H9 (cell line): ENCODE results near the gene EPB41L1. TPM values are rescaled to one million over a fixed set of nuclear protein-coding genes. Genes with fewer than 3 reads are reported as not detected.

Experiments
- DNase-seq: peaks from one replicate; pipeline ENCODE4 v3.0.0-alpha.2; 2017
- H2AFZ ChIP-seq: one replicate; pipeline ENCODE4 v1.6.1; 2013; ENCODE audit warnings: mild to moderate bottlenecking, low read length, control low read depth, moderate library complexity
- H2AK5ac ChIP-seq: 2 replicates; pipeline ENCODE4 v1.6.1; 2013; ENCODE audit warnings: low read length, control low read depth, mixed read lengths; ENCODE audit not compliant: insufficient read length
- H2BK120ac ChIP-seq: one replicate; pipeline ENCODE4 v1.6.1; 2013; ENCODE audit warnings: low read depth, mild to moderate bottlenecking, low read length, control low read depth, inconsistent platforms; ENCODE audit not compliant: poor library complexity, severe bottlenecking
- H2BK12ac ChIP-seq: 2 replicates; pipeline ENCODE4 v1.6.1; 2013; ENCODE audit warnings: low read length, control low read depth, mixed read lengths, low read depth; ENCODE audit not compliant: insufficient read length
- H2BK15ac ChIP-seq: 2 replicates; pipeline ENCODE4 v1.6.1; 2013; ENCODE audit warnings: low read depth, low read length, control low read depth
- H2BK20ac ChIP-seq: one replicate; pipeline ENCODE4 v1.6.1; 2013; ENCODE audit warnings: low read depth, mild to moderate bottlenecking, low read length, control low read depth, inconsistent platforms; ENCODE audit not compliant: poor library complexity, severe bottlenecking
- H2BK5ac ChIP-seq: 2 replicates; pipeline ENCODE4 v1.6.1; 2013; ENCODE audit warnings: low read length, control low read depth, mixed read lengths; ENCODE audit not compliant: insufficient read length
- H3K14ac ChIP-seq: 2 replicates; pipeline ENCODE4 v1.6.1; 2013; ENCODE audit warnings: low read length, control low read depth; ENCODE audit not compliant: insufficient read depth
- H3K18ac ChIP-seq: 2 replicates; pipeline ENCODE4 v1.6.1; 2013; ENCODE audit warnings: low read depth, mild to moderate bottlenecking, mixed read lengths, low read length, control low read depth; ENCODE audit not compliant: insufficient read length
- H3K23ac ChIP-seq: 2 replicates; pipeline ENCODE4 v1.6.1; 2013; ENCODE audit warnings: low read length, control low read depth, mixed read lengths, low read depth; ENCODE audit not compliant: insufficient read length
- H3K23me2 ChIP-seq: 2 replicates; pipeline ENCODE4 v1.6.1; 2013; ENCODE audit warnings: low read depth, mild to moderate bottlenecking, mixed read lengths, low read length, control low read depth; ENCODE audit not compliant: insufficient read length, poor library complexity, severe bottlenecking
- H3K27ac ChIP-seq: 2 replicates; pipeline ENCODE4 v1.5.1; 2013; ENCODE audit warnings: low read length, control low read depth, mixed read lengths, low read depth; ENCODE audit not compliant: insufficient read length
- H3K27me3 ChIP-seq: 2 replicates; pipeline ENCODE4 v1.6.1; 2013; ENCODE audit warnings: low read length, control low read depth, inconsistent platforms; ENCODE audit not compliant: insufficient read depth
- H3K4ac ChIP-seq: 2 replicates; pipeline ENCODE4 v1.6.1; 2013; ENCODE audit warnings: low read depth, mild to moderate bottlenecking, control low read depth, inconsistent platforms, low read length, moderate library complexity
- H3K4me1 ChIP-seq: 2 replicates; pipeline ENCODE4 v1.6.1; 2013; ENCODE audit warnings: low read length, control low read depth, inconsistent platforms; ENCODE audit not compliant: insufficient read depth
- H3K4me2 ChIP-seq: 2 replicates; pipeline ENCODE4 v1.6.1; 2013; ENCODE audit warnings: low read length, control low read depth, mixed read lengths; ENCODE audit not compliant: insufficient read length, insufficient read depth
- H3K56ac ChIP-seq: 2 replicates; pipeline ENCODE4 v1.6.1; 2013; ENCODE audit warnings: low read depth, mild to moderate bottlenecking, mixed read lengths, low read length, control low read depth; ENCODE audit not compliant: insufficient read length
- H3K79me1 ChIP-seq: 2 replicates; pipeline ENCODE4 v1.6.1; 2013; ENCODE audit warnings: low read depth, mild to moderate bottlenecking, moderate library complexity, low read length, control low read depth, inconsistent platforms; ENCODE audit not compliant: insufficient read depth, poor library complexity, severe bottlenecking
- H3K79me2 ChIP-seq: 2 replicates; pipeline ENCODE4 v1.6.1; 2013; ENCODE audit warnings: low read length, control low read depth, inconsistent platforms; ENCODE audit not compliant: insufficient read depth
- H3K9ac ChIP-seq: 2 replicates; pipeline ENCODE4 v1.6.1; 2013; ENCODE audit warnings: low read length, control low read depth, mixed read lengths; ENCODE audit not compliant: insufficient read length; ENCODE audit errors: extremely low read depth
- H3K9me3 ChIP-seq: one replicate; pipeline ENCODE4 v1.6.1; 2013; ENCODE audit warnings: low read depth, low read length, inconsistent platforms; ENCODE audit not compliant: control insufficient read depth
- H3T11ph ChIP-seq: one replicate; pipeline ENCODE4 v1.6.1; 2013; ENCODE audit warnings: mild to moderate bottlenecking, low read length, control low read depth, inconsistent platforms
- H4K20me1 ChIP-seq: one replicate; pipeline ENCODE4 v1.6.1; 2013; ENCODE audit not compliant: control insufficient read depth, insufficient read length, insufficient read depth
- H4K5ac ChIP-seq: 2 replicates; pipeline ENCODE4 v1.6.1; 2013; ENCODE audit warnings: low read depth, mild to moderate bottlenecking, mixed read lengths, low read length, control low read depth; ENCODE audit not compliant: insufficient read length
- H4K8ac ChIP-seq: replicated peaks from 2 replicates; pipeline ENCODE4 v1.6.1; 2013; ENCODE audit warnings: low read length, control low read depth, mixed read lengths, low read depth; ENCODE audit not compliant: insufficient read length
- H4K91ac ChIP-seq: 2 replicates; pipeline ENCODE4 v1.6.1; 2013; ENCODE audit warnings: low read depth, mild to moderate bottlenecking, moderate library complexity, mixed read lengths, low read length, control low read depth; ENCODE audit not compliant: insufficient read length
- H3K27ac Mint-ChIP-seq, 3 experiments: 2 replicates in 2 of 3; 3 replicates in 1 of 3; pipeline ENCODE4 v1.8.0; 2020 to 2021; ENCODE audit warnings: mixed read lengths in 3 of 3, mild to moderate bottlenecking in 1 of 3, moderate library complexity in 1 of 3
- H3K27me3 Mint-ChIP-seq: 2 replicates; pipeline ENCODE4 v1.8.0; 2021; ENCODE audit warnings: low read depth, mild to moderate bottlenecking, moderate library complexity, mixed read lengths
- H3K36me3 Mint-ChIP-seq, 3 experiments: 2 replicates in 2 of 3; 3 replicates in 1 of 3; pipeline ENCODE4 v1.8.0; 2020 to 2021; ENCODE audit warnings: low read depth in 3 of 3, mixed read lengths in 3 of 3; ENCODE audit not compliant: insufficient read depth in 1 of 3
- H3K4me1 Mint-ChIP-seq, 2 experiments: 2 replicates each; pipeline ENCODE4 v1.8.0; 2020; ENCODE audit warnings: mixed read lengths in 2 of 2
- H3K4me3 Mint-ChIP-seq, 2 experiments: 2 replicates in 1 of 2; 3 replicates in 1 of 2; pipeline ENCODE4 v1.8.0; 2020 to 2021; ENCODE audit warnings: mild to moderate bottlenecking in 2 of 2, mixed read lengths in 2 of 2, moderate library complexity in 1 of 2
- H3K9me3 Mint-ChIP-seq, 2 experiments: 2 replicates in 1 of 2; 3 replicates in 1 of 2; pipeline ENCODE4 v1.8.0; 2020; ENCODE audit warnings: mild to moderate bottlenecking in 2 of 2, mixed read lengths in 2 of 2, moderate library complexity in 1 of 2
- CTCF ChIP-seq: fragments of 200-600 bp; sonication (generic); conservative IDR thresholded peaks from 3 replicates; pipeline ENCODE4 v1.8.0; 2021; ENCODE audit warnings: antibody characterized with exemption, mild to moderate bottlenecking
- WGBS: extraction: QIAGEN DNeasy Blood & Tissue Kit; methylation state at CpG from one replicate; pipeline ENCODE4 v1.1.7; 2013; ENCODE audit warnings: missing lambda C conversion rate, low lambda C conversion rate, mixed read lengths; ENCODE audit not compliant: insufficient read length; ENCODE audit errors: extremely low coverage; 5-methylcytosine and 5-hydroxymethylcytosine counted together
- total RNA-seq: library from RNA; stranded (reverse); gene quantifications from 2 replicates; pipeline ENCODE4 v1.2.1, GENCODE V29; 2021

The EPB41L1 gene
- total RNA-seq, 1 experiment from 2014 or later: 31.1 TPM

DNA sequence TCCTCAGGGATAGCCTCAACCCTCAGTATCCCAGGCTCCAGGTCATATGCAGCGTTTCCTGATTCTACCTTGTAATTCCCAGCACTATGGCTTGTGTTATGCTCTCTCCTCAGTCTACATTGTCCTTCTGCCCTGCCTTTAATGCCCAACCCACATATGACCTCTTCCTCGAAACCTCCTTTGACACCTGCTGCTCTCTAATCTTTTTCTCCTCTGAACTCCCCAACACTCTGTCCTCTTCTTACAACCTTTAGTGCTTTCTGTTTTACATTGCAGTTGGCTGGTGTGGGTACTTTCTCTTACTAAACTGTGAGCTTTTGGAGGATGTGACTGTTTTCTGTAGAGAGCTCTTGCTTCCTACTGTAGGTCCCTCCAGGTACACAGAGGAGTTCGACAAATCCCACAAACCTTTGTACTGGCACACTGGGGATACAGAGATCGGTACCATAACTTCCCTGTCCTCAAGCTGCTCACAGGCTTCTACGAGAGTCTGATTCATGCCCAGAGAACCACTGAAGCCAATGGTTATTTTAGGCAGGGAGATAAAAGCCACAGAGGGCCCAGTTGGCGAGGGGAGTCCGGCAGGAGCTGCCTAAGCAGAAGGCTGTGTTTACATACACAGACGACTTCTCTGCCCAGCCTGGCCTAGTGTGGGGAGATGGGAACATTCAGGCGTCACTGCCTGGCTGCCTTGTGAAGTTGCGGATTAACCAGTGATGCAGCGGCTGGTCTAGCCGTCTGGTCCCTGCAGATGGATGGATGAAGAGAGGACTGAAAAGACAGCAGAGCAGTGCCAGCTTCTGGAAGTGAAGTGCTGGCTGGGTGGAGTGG lies 8.4 kb upstream of the EPB41L1 start:
- Histone ChIP-seq H2BK120ac (no peak overlapping the region), H3K23me2 (no peaks in the 10 kb centered on the region), H3K9ac (no peak overlapping the region), H2AK5ac (no peak overlapping the region), H3K27me3 (no peaks in the 10 kb centered on the region), H2BK12ac (no peak overlapping the region), H3K56ac (no peak overlapping the region), H3K18ac (no peak overlapping the region), H2BK15ac (no peak overlapping the region), H3K27ac (no peak overlapping the region), H3K23ac (no peak overlapping the region), H3K4me1 (no peaks in the 10 kb centered on the region), H4K91ac (no peak overlapping the region), H3K4me2 (no peak overlapping the region), H4K20me1 (no peaks in the 10 kb centered on the region), H3T11ph (no peak overlapping the region), H3K14ac (no peak overlapping the region), H2BK5ac (no peak overlapping the region), H2AFZ (no peak overlapping the region), H3K79me1 (no peaks in the 10 kb centered on the region), H4K5ac (no peak overlapping the region), H3K9me3 (no peaks in the 10 kb centered on the region), H4K8ac (no peak overlapping the region), H3K79me2 (no peaks in the 10 kb centered on the region), H3K4ac (no peak overlapping the region), H2BK20ac (no peak overlapping the region)
- H3K27me3 Mint-ChIP-seq: peaks cover 3% of the 10 kb centered on the region; the same call in 1 of the 2 replicates
- H3K36me3 Mint-ChIP-seq: no peaks in the 10 kb centered on the region
- WGBS: no CpG with 5 or more reads among the region's 12 CpGs
- no peak for TF ChIP-seq CTCF
- no peak overlapping the region for H3K4me3 Mint-ChIP-seq
- H3K9me3 Mint-ChIP-seq: no peaks in the 10 kb centered on the region
- DNase-seq: no peak
- H3K4me1 Mint-ChIP-seq: no peaks in the 10 kb centered on the region
- H3K27ac Mint-ChIP-seq: no peak overlapping the region
